HL-60 (cell line): ENCODE results near the gene EVX2.

Experiments used
- DNase-seq, 2 experiments: peaks; one replicate each; pipeline ENCODE4 v3.0.0-alpha.2; 2010 to 2020; ENCODE audit warnings: low read depth in 1 of 2, low spot score in 1 of 2
- H3K27ac ChIP-seq: fragments of 250-450 bp; sonication (Bioruptor Pico); replicated peaks from 2 replicates; pipeline ENCODE4 v1.5.1; 2020; ENCODE audit warnings: mild to moderate bottlenecking, moderate library complexity
- H3K27me3 ChIP-seq: fragments of 250-450 bp; sonication (Bioruptor Pico); 2 replicates; pipeline ENCODE4 v1.5.1; 2021; ENCODE audit warnings: mild to moderate bottlenecking, moderate library complexity; ENCODE audit not compliant: insufficient read depth, poor library complexity, severe bottlenecking
- H3K4me3 ChIP-seq: replicated peaks from 2 replicates; pipeline ENCODE4 v1.5.1; 2011; ENCODE audit warnings: mild to moderate bottlenecking, control low read depth, low read length; ENCODE audit not compliant: insufficient read depth
- CTCF ChIP-seq: IDR thresholded peaks from one replicate; pipeline ENCODE4 v1.5.1; 2011; ENCODE audit warnings: low read length, control low read depth, inconsistent platforms; ENCODE audit not compliant: insufficient read depth
- GABPA ChIP-seq: IDR thresholded peaks from 2 replicates; pipeline ENCODE4 v1.6.1; 2012; ENCODE audit warnings: low read depth
- POLR2AphosphoS5 ChIP-seq: IDR thresholded peaks from 2 replicates; pipeline ENCODE4 v1.6.1; 2012; ENCODE audit warnings: low read depth
- REST ChIP-seq: IDR thresholded peaks from 2 replicates; pipeline ENCODE4 v1.6.1; 2012; ENCODE audit warnings: low read depth; ENCODE audit not compliant: insufficient replicate concordance
- SPI1 ChIP-seq: IDR thresholded peaks from 2 replicates; pipeline ENCODE4 v1.6.1; 2012; ENCODE audit warnings: low read depth, mild to moderate bottlenecking, borderline replicate concordance

Gene EVX2

GRCh38 chr2:176072951-176073904, 10.5 kb downstream of the EVX2 start:
- Histone ChIP-seq H3K4me3 (no peak overlapping the region), H3K27me3 (peaks cover 79% of the 10 kb centered on the region), H3K27ac (no peak overlapping the region)
- DNase-seq, result no peak
- no peak for TF ChIP-seq GABPA
- no peak for TF ChIP-seq REST

- no peak for DNase-seq
- no peak overlapping the region for H3K4me3 ChIP-seq
- H3K27me3 ChIP-seq, result peaks cover 83% of the 10 kb centered on the region
- no peak for TF ChIP-seq REST
- TF ChIP-seq CTCF, result no peak
- no peak for TF ChIP-seq POLR2AphosphoS5
- no peak for TF ChIP-seq SPI1
- no peak for TF ChIP-seq GABPA
- H3K27ac ChIP-seq, result no peak overlapping the region
Observed at GRCh38 chr2:176072292-176072669, 11.5 kb downstream of the EVX2 start.

GRCh38 chr2:176071330-176072291, 12.2 kb downstream of the EVX2 start:
- peaks cover 83% of the 10 kb centered on the region for H3K27me3 ChIP-seq

GRCh38 chr2:176068419-176068832, 15.3 kb downstream of the EVX2 start:
- Histone ChIP-seq H3K27me3 (peaks cover 70% of the 10 kb centered on the region), H3K4me3 (no peak overlapping the region), H3K27ac (no peak overlapping the region)
- TF ChIP-seq REST (no peak), POLR2AphosphoS5 (no peak), SPI1 (no peak), GABPA (no peak), CTCF (no peak)
- DNase-seq, result no peak

More at GRCh38 chr2:176071330-176072291, 12.2 kb downstream of the EVX2 start:
- peak; percentile 20; the same call in 1 of the 2 replicates for TF ChIP-seq SPI1
- TF ChIP-seq GABPA, result no peak
- Histone ChIP-seq H3K4me3 (no peak overlapping the region), H3K27ac (no peak overlapping the region)
- DNase-seq, result no peak
